Stimulated activated CD8-positive, alpha-beta memory T cell treated with anti-CD3 and anti-CD28 coated beads, Interleukin-2, amount 100 ng/mL, for 1 hour (primary cell): ENCODE results near the gene ALDH1A3.

ENCODE experiments used
- DNase-seq, 2 donors: peaks; one replicate each; pipeline ENCODE4 v3.0.0-alpha.2; 2020; ENCODE audit warnings: low read depth in 2 of 2

The ALDH1A3 gene

DNA sequence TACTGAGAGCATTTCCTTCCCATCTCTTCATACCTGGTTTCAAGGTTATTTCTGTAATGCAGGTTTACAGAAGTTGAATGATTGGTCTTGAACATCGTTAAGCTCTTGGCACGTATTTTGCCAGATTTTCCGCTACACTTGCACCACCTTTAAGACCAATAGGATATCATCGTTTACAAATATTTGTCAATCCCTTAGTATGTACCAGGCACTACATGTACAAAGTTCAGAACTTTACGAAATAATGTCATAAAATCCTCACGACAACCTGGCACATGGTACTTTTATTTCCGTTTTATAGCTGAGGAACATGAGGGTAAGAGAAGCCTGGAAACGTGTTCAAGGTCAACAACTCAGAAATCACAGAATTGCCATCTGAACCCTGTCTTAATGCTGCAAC, 45.8 kb downstream of the ALDH1A3 start:
- DNase-seq, result no peak

DNA sequence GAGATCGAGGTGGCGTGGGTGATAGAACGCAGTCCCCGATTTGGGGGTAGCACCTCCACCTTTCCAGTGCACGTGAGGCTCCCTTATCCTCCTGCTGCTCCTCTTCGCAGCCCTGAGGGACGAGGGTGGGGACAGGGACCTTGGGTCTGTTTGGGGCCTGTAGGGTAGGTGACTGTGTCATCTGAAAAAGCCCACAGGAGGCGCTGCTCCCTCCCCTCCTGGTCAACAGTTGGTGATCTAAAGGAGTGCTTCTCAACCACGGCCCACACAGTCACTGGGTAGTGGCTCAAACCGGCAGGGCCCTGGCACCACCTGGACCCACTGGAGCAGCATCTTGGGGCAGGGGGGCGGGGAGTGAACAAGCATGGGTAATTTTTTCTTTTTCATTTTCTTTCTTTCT, 46.6 kb downstream of the ALDH1A3 start:
- no peak for DNase-seq

- DNase-seq, result no peak
Measured at GRCh38 chr15:100926971-100927756, 47.5 kb downstream of the ALDH1A3 start.

- no peak for DNase-seq
Measured at GRCh38 chr15:100928632-100929280, 49.1 kb downstream of the ALDH1A3 start.

DNA sequence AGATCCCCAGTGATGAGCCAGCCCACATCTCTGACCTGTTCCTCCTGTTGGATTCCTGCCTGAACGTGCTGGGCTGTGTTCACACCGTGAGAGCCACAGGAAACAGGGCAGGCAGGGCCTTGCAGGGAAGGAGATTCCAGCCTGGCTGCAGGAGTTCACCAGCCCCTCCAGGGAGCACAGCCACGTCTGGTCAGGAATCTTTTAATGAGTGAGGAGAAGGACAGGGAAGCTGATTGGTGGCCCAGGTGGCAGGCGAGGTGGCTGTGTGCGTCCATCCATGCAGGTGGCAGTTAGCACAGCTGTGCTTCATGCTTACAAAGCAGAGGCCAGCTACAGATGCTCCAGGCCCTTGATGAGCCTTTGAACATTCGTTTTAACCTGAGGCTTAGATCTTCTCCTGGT, 50.0 kb downstream of the ALDH1A3 start:
- DNase-seq, result no peak

DNA sequence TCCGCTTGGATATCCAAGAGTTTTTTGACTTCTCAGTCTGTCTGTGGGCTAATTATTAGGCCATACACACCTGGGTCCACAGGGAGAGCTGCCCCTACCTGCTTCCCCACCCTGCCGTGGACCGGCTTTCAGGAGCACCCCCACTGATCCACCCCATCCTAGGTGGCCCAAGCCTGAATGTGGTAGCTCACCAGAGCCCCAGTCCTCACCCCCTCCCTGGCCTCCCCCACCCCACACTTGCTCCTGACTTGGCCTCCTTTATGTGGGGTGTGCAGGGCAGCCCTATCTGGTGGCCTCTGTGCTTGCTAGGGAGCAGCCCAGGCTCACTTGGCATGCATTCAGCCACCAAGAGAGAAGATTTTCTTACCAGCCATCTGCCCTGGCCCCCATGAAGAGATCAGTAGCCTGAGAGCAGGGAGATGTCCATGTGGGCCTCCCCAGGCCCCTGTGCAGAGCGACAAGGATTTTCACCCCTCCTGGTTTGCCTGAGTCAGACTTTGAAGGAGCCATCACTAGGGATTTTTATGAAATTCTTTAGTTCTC, 50.7 kb downstream of the ALDH1A3 start:
- no peak for DNase-seq

DNA sequence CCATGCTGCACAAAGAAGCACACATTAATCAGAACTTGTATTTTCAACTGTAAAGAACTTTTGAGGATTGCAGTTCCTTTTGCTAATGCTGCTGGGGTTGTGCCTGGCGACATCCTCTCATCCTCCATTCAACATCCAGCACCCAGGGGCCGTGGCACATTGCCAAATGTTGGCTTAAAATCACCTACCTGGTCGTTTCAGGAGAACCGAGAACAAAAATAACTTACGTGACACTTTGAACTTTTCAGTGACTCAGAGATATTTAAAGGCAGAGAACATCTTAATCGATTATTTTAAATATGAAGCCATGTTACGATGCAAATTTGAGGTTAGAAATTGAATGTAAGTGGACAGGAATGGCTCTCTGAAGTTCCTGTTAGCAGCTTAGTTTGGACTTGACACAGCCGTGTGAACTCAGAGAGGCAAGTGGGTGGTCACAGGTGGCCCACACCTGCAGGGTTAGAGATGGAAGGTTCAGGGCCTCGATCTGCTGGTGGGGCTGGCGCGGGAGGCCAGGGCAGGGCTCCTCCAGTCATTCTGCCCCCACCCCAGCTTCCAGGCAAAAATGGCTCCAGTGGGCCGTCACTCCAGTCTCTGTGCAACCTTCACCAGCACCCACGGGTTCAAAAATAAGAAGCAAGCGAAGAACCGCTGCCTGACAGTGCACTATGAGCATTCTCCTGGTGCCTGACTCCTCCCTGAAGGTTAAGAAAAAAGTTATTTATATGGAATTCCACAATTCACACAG, 51.7 kb downstream of the ALDH1A3 start:
- no peak for DNase-seq

- no peak for DNase-seq
Measured at GRCh38 chr15:100932676-100933348, 53.2 kb downstream of the ALDH1A3 start.

DNA sequence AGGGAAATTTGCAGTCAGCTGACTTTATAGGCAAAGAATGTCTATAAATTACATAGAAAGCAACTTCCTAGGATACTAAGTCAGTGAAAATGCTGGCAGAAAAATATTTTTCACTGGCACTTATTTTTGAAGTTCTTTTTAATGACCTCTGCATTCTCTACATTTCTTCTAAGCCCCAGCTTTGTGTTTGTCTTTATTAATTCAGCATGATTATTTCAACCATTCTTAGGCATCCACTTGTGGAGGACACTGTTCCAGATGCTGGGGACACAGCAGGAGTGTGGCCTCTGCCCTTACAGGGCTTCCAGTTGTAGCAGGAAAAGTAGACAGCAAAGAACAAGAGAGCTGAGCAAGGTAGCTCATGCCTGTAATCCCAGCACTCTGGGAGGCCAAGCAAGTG, 54.5 kb downstream of the ALDH1A3 start:
- DNase-seq, result no peak

GRCh38 chr15:100934726-100935125, 55.1 kb downstream of the ALDH1A3 start:
- no peak for DNase-seq

GRCh38 chr15:100937171-100937570, 57.5 kb downstream of the ALDH1A3 start:
- DNase-seq, result no peak

DNA sequence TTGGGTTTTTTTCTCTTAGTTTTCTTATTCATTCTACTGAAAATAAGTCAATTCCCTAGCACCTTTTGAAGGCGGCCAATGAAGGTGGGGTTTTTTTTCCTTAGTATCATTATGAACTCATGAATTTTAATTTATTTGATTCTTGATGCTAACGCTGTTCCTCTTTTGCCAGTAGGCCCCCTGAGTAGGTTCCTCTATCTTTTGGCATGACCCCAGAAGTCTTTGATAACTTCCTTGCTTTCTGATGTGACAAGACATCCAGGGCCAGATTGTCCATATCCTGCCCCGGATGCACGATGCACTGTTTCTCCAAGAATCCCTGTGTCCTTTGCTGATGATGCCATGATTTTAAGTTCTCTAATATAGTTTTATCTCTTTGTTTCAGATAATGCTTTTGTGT, 60.2 kb downstream of the ALDH1A3 start:
- no peak for DNase-seq

- no peak for DNase-seq
Measured at GRCh38 chr15:100940767-100941379, 61.2 kb downstream of the ALDH1A3 start.

- no peak for DNase-seq
Measured at GRCh38 chr15:100941536-100941935, 61.9 kb downstream of the ALDH1A3 start.

DNA sequence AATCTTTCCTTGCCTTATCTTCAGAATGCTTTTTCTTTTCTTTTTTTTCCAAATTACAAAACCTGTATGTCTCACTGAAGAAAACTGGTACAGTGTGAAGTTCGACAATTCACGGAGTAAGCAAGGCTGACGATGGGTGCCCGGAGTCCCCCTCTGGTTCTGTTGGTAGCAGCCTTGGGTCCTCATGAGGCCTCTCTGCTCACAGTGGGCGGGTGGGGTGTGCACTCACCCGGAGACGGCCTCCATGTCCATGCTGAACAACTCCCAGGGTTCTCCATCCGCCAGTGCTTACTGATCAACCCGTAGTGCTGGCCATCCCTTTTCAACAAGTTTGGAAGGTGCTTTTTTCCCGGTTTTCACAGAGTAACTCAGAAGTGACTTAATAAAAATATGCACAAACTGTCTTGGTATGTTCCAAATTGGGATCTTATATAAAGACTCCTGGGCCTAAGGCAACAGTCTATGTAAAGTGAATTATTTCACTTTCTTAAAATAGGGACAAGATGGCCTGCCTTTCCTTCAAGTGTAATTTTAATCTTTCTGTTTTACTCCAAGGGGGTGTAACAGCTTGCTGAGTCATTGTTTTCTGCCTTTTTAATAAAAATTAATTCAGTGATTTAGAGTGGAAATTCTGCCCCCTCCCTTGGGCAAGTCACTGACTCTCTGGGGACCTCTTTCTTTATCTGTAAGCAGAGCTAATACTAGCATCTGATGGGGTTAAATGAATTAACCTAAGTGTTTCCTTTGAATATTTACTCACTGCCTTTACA, 63.2 kb downstream of the ALDH1A3 start:
- no peak for DNase-seq

- DNase-seq, result no peak
Measured at GRCh38 chr15:100944244-100944895, 64.7 kb downstream of the ALDH1A3 start.

- no peak for DNase-seq
Measured at GRCh38 chr15:100944986-100945385, 65.4 kb downstream of the ALDH1A3 start.

DNA sequence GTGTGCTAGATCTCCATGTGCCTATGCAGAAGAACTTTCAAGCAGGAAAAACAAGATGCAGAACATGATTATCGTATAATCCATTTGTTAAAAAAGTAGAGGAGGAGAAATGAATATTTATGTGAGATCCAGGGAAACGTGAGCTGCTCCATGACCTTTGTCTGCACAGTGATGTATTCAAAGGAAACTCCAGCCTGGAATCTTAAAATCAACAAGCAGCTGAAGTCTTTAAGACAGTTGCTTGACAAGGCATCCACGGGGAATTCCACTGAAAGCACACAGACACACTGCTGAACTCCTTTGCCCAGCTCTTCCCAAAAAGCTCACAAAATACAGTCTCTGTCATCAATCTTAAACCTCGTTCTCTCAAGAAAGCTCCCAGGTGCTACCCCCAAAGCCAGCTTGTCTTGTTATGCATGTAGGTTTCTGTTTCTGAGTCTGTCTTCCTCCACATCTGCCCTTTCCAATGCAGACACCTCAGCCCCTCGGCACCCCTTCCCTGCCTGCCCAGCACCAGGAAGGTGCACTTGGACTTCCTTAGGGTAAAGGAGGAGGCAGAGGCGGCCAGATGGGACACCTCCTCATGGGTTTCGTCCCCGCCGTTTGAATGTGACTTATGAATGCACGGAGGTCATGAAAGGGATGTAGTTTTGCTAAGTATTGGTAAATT, 68.3 kb downstream of the ALDH1A3 start:
- no peak for DNase-seq

DNA sequence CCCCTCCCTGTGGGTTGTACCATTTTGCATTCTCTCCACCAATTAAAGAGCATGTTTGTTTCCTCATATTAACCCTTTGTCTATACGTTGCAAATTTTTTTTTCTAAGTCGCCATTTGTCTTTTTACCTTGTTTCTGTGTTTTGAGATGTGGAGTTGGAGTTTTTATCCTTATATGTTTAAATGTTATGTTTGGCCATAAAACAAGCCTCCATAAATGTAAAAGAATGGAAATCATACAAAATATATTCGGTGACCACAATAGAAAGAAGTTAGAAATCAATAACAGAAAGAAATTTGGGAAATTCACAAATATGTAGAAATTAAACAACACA, 68.8 kb downstream of the ALDH1A3 start:
- DNase-seq, result no peak

DNA sequence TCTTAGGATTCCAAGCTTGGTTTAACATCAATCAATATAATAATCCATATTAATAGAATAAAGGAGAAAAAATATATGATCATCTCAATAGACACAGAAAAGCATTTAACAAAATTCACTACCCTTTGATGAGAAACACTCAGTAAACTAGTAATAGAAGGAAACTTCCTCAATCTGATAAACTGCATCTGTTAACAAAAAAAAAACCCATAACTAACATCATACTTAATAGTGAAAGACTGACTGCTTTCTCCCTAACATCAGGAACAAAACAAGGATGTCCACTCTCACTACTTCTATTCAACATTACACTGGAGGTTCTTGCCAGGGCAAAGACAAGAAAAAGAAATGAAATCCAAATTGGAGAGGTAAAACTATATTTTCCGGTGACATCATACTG, 70.1 kb downstream of the ALDH1A3 start:
- no peak for DNase-seq
